Loucy (cell line): ENCODE results near the gene CNNM3.

Experiments
- CTCF ChIP-seq: fragments of 200-600 bp; sonication (generic); conservative IDR thresholded peaks from 2 replicates; pipeline ENCODE4 v1.5.1; 2014; ENCODE audit warnings: mild to moderate bottlenecking, antibody characterized with exemption, low read length
- EZH2phosphoT487 ChIP-seq: fragments of 200-600 bp; IDR thresholded peaks from 2 replicates; pipeline ENCODE4 v1.6.1; 2018; ENCODE audit warnings: antibody characterized with exemption, mild to moderate bottlenecking, moderate library complexity, borderline replicate concordance

- no peak for TF ChIP-seq CTCF
- TF ChIP-seq EZH2phosphoT487: no peak
These were observed 36.6 kb downstream of the CNNM3 start for GRCh38 chr2:96852667-96853066.
